Glomerular endothelial cell (primary cell): ENCODE measurements around the gene SH3PXD2A. TPM values are rescaled to one million over a fixed set of nuclear protein-coding genes. Genes with fewer than 3 reads are reported as not detected.

ENCODE experiments used
- DNase-seq: peaks from one replicate; pipeline ENCODE4 v3.0.0-alpha.2; 2011; ENCODE audit warnings: low read depth, low spot score; ENCODE audit errors: extremely low read depth
- total RNA-seq: library from RNA; depleted of rRNA; stranded (reverse); fragments of >200 nt; gene quantifications from 2 replicates; pipeline ENCODE4 v1.2.3, GENCODE V29; 2015

Gene SH3PXD2A
- total RNA-seq, 1 donor from 2014 or later, result 24.9 TPM

DNA sequence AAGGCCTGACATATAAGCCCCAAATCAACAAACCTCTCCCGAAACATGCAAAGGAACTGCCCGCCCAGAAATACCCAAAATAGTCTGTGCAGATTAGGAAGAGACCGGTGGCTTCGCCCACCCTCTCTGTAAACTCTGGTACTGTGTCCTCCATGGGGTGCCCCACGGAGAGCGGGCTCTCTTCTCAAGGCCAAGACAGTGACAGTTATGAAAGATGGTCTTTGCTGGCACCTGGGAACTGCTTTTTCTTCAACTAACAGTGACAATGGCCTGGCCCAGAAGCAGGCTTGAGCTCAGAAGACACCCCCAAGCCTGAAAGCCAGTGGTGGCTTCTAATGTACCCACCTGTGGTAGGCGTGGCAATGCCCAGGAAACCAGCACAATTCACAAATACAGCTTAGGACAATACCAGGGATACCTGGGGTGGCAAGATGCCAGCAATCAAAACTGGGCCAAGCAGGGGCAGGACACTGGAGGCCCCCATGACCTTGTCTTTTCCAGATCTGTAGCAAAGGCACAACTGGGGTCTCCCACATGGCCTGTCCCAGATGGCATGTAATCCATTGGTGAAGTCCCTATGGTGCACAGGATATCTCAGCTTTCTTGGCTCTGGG is 254.3 kb downstream of the SH3PXD2A start:
- no peak for DNase-seq

DNA sequence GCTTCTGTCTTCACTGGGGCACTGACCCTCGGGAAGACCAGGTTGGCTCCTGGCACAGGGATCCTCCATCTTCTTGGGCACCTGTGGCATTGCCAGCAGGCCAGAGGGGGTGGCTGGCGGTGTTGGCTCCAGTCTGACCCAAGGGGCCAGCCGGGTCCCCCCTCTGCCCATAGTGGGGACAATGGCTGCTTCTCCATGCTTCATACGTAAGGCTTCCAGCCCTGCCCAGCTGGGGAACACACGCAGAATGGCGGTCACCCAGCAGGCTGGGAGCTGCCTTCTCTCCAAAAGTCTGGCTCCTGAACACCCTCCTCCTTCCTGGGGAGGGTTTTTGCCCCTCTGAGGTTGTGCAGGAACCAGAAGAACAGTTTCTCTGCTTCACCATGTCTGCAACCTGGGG is 255.1 kb downstream of the SH3PXD2A start:
- no peak for DNase-seq

DNA sequence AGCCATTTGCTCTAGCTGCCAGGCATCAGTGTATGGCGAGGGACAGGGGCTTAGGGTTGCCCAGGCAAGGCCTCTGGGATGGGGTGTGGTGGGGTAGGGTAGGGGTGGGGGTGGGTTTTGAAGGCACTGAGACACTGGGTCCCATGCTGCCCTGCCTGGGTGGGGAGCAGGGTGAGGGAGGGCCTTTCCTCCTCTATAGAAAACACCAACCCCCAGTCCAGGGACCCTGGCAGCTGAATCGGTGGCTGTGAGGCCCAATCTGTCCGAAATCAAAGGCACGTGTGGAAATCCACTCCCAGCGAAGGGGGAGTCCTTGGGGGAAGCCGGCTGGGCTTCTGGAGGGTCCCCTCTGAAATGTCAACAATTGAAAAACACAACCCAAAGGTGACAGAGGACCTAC is 255.5 kb downstream of the SH3PXD2A start:
- DNase-seq, result no peak

DNA sequence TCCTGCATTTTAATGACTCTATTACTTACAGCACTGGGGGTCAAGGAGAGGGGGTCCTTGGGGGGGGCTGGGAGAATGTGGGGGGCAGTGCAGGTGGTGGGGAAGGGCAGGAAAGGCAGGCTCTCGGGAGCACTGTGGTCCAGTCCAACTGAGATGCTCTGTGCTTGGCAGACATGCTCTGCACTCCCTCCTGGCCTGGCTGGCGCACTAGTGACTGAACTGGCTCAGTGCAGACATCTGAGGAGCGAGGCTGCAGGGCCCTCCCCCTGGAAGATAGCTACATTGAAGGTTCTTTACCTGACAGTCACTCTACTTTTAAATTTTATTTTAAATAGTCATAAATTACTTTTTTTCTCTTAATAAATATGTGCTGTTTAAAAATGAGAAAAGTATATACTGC is 256.2 kb downstream of the SH3PXD2A start:
- no peak for DNase-seq

DNA sequence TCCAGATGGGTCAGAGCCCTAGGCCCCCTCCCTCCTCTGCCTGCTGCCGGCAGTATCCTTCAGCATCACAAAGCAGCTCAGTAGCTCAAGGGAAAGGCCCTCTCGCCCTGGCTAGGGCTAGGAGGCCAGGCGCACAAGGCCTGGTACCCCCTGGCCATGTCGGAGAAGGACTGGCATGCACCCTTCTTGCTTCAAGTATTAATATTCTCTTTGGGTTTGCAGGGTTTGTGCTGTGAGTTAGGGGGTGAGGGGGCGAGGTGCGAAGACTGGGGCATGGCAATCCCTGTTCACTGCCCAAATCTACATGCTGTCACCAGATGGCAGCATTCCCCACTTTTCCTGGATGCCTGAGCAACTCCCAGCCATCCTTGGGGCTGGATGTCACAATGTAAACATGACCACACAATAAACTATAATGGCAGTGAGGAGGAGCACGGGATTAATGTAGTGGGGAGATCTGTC is 256.7 kb downstream of the SH3PXD2A start:
- peak; percentile 31 for DNase-seq

DNA sequence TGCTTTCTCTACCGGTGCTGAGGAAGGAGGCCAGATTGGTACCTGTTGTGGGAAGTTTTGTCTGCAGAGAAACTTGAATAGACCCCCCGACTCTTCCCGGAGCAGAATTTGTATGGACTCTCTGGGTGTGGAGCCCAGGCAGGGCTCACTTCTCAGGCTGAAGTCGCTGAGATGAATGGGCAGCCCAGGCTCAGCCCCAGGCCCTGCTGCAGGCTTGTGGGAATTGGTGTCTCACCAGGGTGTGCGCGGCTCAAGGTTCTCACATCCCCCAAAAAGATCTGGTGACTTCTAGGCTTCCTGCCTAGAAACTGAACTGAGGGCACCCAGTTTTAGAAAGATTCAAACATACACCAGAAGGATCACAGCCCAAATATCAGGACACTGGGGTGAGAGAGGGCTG is 258.4 kb downstream of the SH3PXD2A start:
- no peak for DNase-seq

DNA sequence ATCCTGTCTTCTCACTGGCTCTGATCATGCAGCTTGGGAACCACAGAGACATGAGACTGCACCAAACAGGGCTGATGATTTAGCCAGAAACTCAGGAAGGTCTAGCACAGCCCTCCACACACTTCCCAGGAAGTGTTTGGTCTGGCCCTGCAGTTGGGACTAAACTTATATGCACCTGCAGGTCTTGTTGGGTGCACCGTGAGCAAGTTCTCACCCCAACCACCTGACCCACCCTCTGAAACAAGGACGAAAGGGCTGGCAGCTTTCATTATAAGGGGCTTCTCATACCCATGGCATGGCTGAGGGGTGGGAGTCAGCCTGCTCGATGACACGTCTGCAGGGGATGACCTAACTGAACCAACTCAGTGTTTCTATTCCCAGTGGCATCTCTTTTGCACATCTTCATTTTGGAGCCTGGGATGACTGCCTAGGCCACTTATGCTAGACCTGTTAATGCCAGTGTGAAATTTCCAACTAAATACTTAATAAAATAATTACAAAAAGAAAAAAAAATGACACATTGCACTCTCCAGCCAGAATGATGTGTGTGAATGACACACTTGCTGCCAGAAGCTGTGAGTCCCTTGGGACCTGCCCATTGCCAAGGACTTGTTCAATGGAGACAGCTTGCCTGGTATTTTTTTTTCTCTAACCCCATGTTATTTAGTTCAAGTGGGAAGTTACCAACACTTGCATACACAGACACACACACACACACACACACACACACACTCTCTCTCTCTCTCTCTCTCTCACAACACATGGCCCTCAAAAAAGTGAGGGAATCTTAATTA is 259.2 kb downstream of the SH3PXD2A start:
- no peak for DNase-seq

DNA sequence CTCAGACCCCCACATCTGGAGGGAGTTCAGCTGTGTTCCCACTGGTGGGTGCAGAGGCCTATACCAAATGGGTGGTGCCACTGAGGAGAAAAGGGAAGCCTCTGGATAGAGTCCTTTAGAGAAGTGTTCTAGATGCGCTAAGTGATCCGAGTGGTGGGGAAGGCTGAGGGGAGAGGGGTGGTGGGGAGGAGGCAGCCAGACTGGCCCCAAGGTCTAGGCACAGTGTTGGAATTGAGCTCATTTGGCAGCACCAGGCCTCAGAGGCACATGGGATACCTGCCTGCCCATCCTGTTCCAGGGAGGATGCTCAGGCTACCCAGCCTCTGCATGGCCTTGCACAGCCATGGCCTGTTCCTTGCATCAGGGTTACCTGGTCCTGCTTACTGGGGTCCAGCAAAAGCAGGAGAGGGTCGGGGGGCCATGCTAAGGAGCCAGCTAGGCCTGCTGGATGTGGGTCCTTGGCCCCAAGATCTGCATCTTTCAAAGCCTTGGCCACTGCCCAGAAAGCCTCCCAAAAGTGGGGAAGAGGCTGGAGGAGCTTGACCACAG is 262.3 kb downstream of the SH3PXD2A start:
- DNase-seq, result no peak

DNA sequence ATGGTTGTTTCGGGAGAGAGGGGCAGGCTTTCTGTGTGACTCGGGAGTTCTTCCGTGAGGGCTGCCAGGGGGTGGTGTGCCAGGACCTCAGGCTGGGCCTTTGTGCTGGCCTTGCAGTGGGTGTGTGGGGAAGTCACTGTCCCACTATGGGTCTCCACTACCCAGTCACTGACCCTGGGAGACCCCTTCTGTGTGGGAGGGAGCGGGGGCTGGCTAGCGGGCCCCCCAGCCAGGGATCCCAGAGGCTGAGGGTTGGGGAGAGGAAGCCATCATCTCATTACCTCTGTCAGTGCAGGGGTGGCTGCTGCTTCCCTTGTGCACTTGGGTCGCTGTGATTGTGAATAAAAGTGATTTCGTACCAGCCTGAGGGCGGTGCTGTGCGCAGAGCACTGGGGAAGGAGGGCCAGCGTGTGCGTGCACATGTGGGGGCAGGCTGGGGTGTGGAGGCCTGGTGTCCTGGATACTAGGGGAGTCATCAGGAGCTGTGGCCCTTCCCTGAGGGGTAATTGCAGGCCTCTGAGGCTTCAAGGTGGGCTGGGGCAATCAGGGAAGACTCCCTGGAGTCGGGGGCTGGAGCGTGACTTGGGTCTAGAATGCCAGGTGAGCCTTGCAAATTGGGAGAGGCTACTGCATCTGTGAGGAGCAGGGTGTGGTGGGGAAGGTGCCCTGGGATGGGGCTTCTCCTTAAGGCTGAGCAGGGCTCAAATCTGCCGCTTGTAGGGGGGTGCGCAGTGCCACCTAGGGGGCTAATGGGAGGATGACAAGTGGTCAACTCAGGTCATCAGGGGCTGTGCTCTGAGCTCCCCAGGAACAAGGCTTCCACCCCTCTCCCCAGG is 263.0 kb downstream of the SH3PXD2A start:
- no peak for DNase-seq

DNA sequence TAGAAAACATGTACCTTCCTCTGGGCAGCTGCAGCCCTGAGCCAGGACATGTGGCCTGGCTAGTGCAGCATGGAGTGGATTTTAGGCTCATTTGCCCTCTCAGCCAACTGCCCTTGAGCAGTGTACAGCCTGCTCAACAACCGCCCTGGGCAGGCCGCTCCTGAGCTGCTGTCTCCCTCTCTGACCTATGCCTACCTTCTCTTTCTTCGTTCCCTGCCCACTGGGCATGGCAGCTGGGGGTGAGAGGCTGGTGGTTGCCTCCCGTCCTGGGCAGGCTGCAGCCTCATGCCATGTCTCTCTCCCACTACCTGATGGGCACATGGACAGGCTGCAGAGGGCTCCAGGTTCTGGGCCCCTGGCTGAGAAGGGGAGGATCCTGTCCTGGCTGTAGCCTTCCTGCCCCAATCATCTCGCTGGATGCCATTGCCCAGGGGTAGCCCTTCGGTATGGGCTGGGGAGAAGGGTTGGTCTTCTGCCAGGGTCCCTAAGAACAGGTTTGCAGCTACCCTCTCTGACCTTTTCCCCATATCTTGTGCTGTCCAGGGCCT is 264.6 kb downstream of the SH3PXD2A start:
- DNase-seq, result no peak

DNA sequence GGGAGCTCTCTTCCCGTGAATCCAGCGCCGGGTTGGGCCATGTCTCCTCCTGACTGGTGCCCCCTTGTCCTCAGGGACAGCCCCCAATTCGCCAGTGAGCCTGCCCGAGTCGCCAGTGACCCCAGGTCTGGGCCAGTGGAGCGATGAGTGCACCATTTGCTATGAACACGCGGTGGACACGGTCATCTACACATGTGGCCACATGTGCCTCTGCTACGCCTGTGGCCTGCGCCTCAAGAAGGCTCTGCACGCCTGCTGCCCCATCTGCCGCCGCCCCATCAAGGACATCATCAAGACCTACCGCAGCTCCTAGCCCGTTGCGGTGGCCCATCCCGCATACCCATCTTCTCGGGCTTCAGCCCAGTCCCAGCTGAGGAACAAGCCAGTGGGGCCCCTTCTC is 265.3 kb downstream of the SH3PXD2A start:
- no peak for DNase-seq

DNA sequence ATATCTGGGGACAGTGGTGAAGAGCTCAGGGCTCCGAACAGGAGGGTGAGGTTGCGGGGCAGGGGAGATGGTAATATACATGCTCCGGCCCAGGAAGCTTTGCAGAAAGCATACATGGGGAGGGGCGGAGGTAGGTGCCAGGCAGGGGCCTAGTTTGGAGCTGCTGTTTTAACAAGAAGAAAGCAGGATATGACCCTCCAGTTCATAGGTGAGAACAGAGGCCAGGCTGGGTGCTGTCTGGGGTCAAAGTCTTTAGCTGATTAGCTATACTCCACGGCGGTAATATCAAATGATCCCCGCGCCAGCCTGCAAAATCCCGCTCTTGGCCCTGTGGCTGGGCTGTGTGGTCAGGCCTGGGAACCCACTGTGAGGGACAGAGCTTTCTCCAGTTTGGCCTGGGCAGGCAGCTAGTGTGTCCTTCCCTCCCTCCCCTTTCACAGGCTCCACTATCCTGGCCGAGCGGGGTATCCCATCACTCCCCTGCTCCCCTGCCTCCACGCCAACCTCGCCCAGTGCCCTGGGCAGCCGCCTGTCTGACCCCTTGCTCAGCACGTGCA is 266.2 kb downstream of the SH3PXD2A start:
- no peak for DNase-seq

DNA sequence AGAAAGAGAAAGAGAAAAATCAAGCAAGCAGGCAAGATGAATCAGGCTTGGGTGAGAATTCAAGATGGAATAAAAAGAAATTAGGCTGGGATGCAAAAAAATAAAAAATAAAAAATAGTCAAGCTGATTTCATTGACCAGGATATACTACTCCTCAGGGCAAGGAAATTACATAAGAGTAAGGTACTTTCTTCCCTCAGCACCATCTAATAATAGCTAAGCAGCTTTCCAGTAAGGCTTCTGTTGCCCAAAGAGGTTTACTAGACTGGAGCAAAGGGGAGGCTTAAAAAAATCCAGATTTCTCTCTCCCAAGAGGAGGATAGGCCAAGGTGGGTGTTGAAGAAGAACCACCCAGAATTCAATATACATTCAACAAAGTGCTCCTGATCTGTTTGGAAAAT is 268.3 kb downstream of the SH3PXD2A start:
- DNase-seq, result no peak

DNA sequence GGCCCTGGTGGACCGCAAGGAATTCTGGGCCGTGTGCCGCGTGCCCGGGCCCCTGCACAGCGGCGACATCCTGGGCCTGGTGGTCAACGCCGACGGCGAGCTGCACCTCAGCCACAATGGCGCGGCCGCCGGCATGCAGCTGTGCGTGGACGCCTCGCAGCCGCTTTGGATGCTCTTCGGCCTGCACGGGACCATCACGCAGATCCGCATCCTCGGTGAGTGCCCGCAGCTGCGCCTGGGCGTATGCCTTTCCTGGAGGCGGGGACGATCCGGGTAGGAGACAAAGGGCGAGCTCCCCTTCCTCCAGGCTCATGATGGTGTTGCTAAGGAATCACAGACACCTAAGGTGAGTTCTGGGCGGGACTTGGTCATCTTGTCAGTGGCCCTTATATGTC is 270.4 kb downstream of the SH3PXD2A start:
- no peak for DNase-seq

DNA sequence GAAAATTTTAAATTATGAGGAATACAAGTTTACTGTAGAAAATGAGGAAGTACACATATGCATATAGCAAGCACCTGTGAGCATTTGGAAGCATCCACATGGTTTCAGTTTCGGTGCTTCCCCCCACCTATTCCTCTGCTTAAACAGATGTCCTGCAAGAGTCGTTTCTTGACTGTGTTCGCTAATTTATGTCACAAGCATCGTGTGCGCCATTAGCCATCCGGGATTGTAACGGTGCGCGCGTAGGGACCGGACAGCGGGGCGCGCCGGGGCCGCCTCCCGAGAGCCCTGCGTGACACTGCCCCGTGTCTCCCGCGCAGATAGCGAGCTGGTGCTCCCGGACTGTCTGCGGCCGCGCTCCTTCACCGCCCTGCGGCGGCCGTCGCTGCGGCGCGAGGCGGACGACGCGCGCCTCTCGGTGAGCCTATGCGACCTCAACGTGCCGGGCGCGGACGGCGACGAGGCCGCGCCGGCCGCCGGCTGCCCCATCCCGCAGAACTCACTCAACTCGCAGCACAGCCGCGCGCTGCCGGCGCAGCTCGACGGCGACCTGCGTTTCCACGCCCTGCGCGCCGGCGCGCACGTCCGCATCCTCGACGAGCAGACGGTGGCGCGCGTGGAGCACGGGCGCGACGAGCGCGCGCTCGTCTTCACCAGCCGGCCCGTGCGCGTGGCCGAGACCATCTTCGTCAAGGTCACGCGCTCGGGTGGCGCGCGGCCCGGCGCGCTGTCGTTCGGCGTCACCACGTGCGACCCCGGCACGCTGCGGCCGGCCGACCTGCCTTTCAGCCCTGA is 271.0 kb downstream of the SH3PXD2A start:
- DNase-seq, result no peak

DNA sequence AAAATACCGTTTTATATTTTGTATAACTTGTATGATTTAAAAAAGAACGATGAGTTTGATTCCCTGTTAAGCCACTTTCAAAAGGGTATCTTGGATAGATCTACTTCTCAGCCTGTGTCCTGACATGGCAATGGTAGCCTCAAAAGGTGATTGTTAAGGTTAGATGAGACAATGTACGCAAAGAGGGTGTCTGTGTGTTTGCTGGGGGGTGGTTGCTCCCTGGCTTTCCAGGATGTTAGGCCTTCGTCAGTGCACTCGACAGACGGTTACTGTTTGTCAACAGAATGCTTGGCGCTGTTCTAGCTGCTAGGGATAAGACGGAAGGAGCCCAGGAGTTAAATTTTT is 271.5 kb downstream of the SH3PXD2A start:
- DNase-seq, result no peak

DNA sequence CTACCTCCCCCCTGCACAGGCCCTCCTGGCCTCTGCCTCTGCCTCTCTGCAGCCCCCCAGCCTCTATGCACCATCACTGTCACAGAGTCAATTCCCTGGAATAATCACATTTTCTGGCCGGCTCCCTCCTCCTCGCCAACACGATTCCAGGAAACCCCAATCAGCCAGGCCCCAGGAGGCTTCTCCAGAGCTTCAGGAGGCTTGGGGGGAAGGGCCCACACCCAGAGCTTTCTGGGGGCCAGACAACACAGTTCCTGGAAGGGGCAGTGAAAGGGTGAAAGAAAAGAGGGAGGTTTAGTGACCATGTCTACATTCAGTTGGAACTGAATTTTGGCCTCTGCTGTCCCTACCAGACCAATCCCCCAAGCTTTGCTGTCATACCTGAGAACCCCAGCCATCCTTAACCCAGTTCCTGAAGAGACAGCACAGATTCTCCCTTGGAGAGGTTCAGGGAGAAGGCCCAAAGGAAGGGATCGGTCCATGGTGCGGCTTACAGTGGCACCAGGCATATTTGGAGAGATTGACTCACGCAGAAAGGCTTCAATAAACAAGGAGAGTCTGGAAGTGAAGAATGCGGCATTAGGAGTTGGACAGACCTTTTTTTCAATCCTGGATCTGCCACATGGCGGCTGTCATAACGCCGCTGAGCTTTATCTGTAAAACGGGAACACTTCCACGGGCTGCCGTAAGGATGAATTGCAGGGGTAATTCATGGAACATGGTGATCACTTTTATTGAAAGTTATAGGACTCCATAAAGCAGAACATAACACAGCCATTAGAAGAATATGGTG is 272.8 kb downstream of the SH3PXD2A start:
- DNase-seq, result no peak

DNA sequence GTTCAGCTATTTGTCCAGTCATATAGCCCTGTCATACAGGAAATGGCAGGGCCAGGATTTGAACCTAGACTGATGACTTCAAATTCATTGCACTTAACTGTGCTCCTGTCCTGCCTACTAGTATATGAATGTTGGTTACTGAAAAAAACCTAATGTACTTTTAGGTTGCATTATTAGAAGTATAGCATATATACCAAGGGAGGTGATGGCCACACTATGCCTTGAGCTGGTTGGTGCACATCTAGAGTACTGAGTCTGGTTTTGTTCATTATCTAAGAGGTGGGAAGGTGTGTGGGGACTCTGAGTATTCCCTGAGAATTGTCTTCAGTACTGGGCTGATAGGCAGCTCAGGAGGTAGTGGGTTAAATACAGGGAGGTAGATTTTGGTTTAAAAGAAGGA is 273.9 kb downstream of the SH3PXD2A start:
- no peak for DNase-seq

DNA sequence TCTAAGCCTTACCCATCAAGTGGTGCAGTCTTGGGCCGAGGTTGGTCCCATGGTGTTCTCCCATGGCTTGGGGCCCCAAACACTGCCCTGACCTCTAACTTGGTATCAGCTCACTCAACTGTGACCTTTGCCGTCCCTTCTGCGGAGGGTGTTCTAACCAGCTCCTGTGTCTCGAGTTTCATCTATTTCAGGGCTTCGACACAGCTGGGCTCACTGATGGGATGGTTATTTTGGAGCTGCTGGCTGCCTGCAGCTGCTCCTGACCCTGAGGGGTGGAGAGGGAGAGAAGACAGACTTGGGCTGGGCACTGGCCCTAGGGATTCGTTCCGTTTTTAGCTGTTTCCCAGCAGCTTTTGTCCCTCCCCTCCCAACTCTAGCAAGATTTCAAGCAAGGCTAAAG is 274.9 kb downstream of the SH3PXD2A start:
- no peak for DNase-seq
